ENCODE data around the gene LRRC32. TPM values are rescaled to one million over a fixed set of nuclear protein-coding genes. Genes with fewer than 3 reads are reported as not detected.

Gene LRRC32
- total and polyA plus RNA-seq, 8 donors: 14.0 to 270 (median 23.9) TPM

- DNase-seq: peak in 1 of 2 donors; percentile 8
- 79 to 88% (median 81%) methylated on average over 8 to 10 of the region's 10 CpGs for WGBS, 5 donors
- TF ChIP-seq POLR2A (IDR thresholded peaks at IDR 0.05) (no peak), EP300 (IDR thresholded peaks at IDR 0.05) (no peak), POLR2AphosphoS5 (IDR thresholded peaks at IDR 0.05) (no peak), CTCF (IDR thresholded peaks at IDR 0.05) (no peak)
- H3K4me3 ChIP-seq: no peak overlapping the region
- no peaks in the 10 kb centered on the region for H3K9me3 ChIP-seq
- H3K4me1 ChIP-seq: peaks cover 0 to 10% (median 7%) of the 10 kb centered on the region in 4 donors
- H3K36me3 ChIP-seq: no peaks in the 10 kb centered on the region
- H3K27ac ChIP-seq: no peak overlapping the region
- no peaks in the 10 kb centered on the region for H3K27me3 ChIP-seq
- intact Hi-C loops (cut with DNase I; ENCODE audit: low total_unique reads): no loop called here
Observed at GRCh38 chr11:76616676-76617552, 53.6 kb downstream of the LRRC32 start.

- Histone ChIP-seq H3K4me3 (no peak overlapping the region), H3K9me3 (no peaks in the 10 kb centered on the region), H3K27ac (peak overlapping the region in 4 of 5 donors; percentile 15 to 61 (median 48)), H3K36me3 (no peaks in the 10 kb centered on the region), H3K27me3 (no peaks in the 10 kb centered on the region), H3K4me1 (peaks cover 0 to 16% (median 9%) of the 10 kb centered on the region in 4 donors)
- intact Hi-C loops (cut with DNase I; ENCODE audit: low total_unique reads): no loop called here
- WGBS, 5 donors: 26 to 44% (median 29%) methylated on average over 4 of the region's 4 CpGs
- DNase-seq: peak; percentile 67 to 83
- peak in 2 of 3 donors; percentile 35 to 50 for TF ChIP-seq POLR2AphosphoS5 (IDR thresholded peaks at IDR 0.05)
- no peak for TF ChIP-seq EP300 (IDR thresholded peaks at IDR 0.05)
Observed at GRCh38 chr11:76615950-76616349, 54.6 kb downstream of the LRRC32 start.

- TF ChIP-seq POLR2A (IDR thresholded peaks at IDR 0.05): no peak
- TF ChIP-seq EP300 (IDR thresholded peaks at IDR 0.05): no peak
- TF ChIP-seq CTCF (IDR thresholded peaks at IDR 0.05): no peak
- no peak for TF ChIP-seq POLR2AphosphoS5 (IDR thresholded peaks at IDR 0.05)
- Histone ChIP-seq H3K4me1 (peaks cover 0 to 29% (median 15%) of the 10 kb centered on the region in 4 donors), H3K4me3 (no peak overlapping the region), H3K36me3 (no peaks in the 10 kb centered on the region), H3K27me3 (no peaks in the 10 kb centered on the region), H3K9me3 (no peaks in the 10 kb centered on the region), H3K27ac (peak overlapping the region in 4 of 5 donors; percentile 44 to 61 (median 48))
- peak in 1 of 2 donors; percentile 23 for DNase-seq
- intact Hi-C loops (cut with DNase I; ENCODE audit: low total_unique reads): no loop called here
- 77 to 89% (median 85%) methylated on average over 8 to 12 of the region's 12 CpGs for WGBS, 5 donors
Observed at GRCh38 chr11:76614471-76615179, 55.9 kb downstream of the LRRC32 start.

- intact Hi-C loops (cut with DNase I; ENCODE audit: low total_unique reads): no loop called here
- Histone ChIP-seq H3K27ac (peak overlapping the region in 3 of 5 donors; percentile 43 to 49 (median 46)), H3K4me1 (peaks cover 0 to 32% (median 15%) of the 10 kb centered on the region in 4 donors), H3K27me3 (no peaks in the 10 kb centered on the region), H3K4me3 (no peak overlapping the region), H3K36me3 (no peaks in the 10 kb centered on the region), H3K9me3 (no peaks in the 10 kb centered on the region)
- WGBS, 5 donors: 73 to 89% (median 88%) methylated on average over 4 of the region's 4 CpGs
- TF ChIP-seq POLR2AphosphoS5 (IDR thresholded peaks at IDR 0.05) (no peak), CTCF (IDR thresholded peaks at IDR 0.05) (no peak), EP300 (IDR thresholded peaks at IDR 0.05) (no peak), POLR2A (IDR thresholded peaks at IDR 0.05) (no peak)
- DNase-seq: no peak
Observed at GRCh38 chr11:76613901-76614300, 56.6 kb downstream of the LRRC32 start.

Data from stomach (tissue), 9 donors.